ENCODE measurements around the gene LSM4. TPM values are rescaled to one million over a fixed set of nuclear protein-coding genes. Genes with fewer than 3 reads are reported as not detected.

LSM4 gene
- total RNA-seq, 2 experiments from 2014 or later: 40.2 to 47.4 TPM

GRCh38 chr19:18330868-18331267 is 8.0 kb upstream of the LSM4 start:
- Histone ChIP-seq H3K4me1 (ENCODE audit: insufficient read depth, low read length) (peaks cover 15% of the 10 kb centered on the region), H3K27ac (ENCODE audit: low read depth in 1 of 2, low read length in 2 of 2) (no peak overlapping the region), H3K36me3 (ENCODE audit: insufficient read depth, low read length) (no peaks in the 10 kb centered on the region), H3K9me3 (ENCODE audit: control insufficient read depth in 1 of 2, insufficient read depth in 1 of 2, low read length in 2 of 2) (no peaks in the 10 kb centered on the region), H3K27me3 (ENCODE audit: control insufficient read depth in 1 of 2, insufficient read depth in 2 of 2, low read length in 2 of 2) (no peaks in the 10 kb centered on the region), H3K4me3 (ENCODE audit: low read length) (no peak overlapping the region)
- Mint-ChIP-seq H3K4me3 (no peak overlapping the region), H3K36me3 (ENCODE audit: low read depth) (no peaks in the 10 kb centered on the region), H3K27ac (no peak overlapping the region), H3K27me3 (no peaks in the 10 kb centered on the region), H3K4me1 (ENCODE audit: low read depth) (peaks cover 11% of the 10 kb centered on the region), H3K9me3 (no peaks in the 10 kb centered on the region)
- ATAC-seq (ENCODE audit: poor library complexity) (no peak), DNase-seq (no peak)
- POLR2A ChIA-PET: interaction anchor here (7.7 kb wide), 1 partner anchor 51 kb away, joined by 284 read pairs; the partner anchor contains the start of gene JUND
- no peak for TF ChIP-seq CTCF (IDR thresholded peaks at IDR 0.05)
- intact Hi-C loops (cut with DNase I, micrococcal nuclease): no loop called here
- CTCF ChIA-PET: interaction anchor here (19.5 kb wide), 1 partner anchor 52 kb away, joined by 340 read pairs; the partner anchor contains the start of gene JUND

- intact Hi-C loops (cut with DNase I, micrococcal nuclease): loop anchor here (2.0 to 10.0 kb wide), 6 partner anchors 37 to 214 kb away; partner anchors contain the start of genes MPV17L2 (in 1 of the 2) and SSBP4 (in 1 of the 2)
- no peak overlapping the region for H3K27ac Mint-ChIP-seq
- peak overlapping the region; percentile 31 for H3K4me3 ChIP-seq (ENCODE audit: low read length)
- ChIA-PET CTCF (interaction anchor here (0.7 to 19.5 kb wide), 18 partner anchors 10 to 161 kb away, joined by 3 to 340 read pairs (median 3); partner anchors contain the start of gene JUND), POLR2A (interaction anchor here (0.9 to 7.7 kb wide), 10 partner anchors 10 to 137 kb away, joined by 3 to 284 read pairs (median 6); partner anchors contain the start of genes IQCN, JUND, MPV17L2 and RAB3A)
- H3K36me3 ChIP-seq (ENCODE audit: insufficient read depth, low read length): no peaks in the 10 kb centered on the region
- ATAC-seq (ENCODE audit: poor library complexity) (no peak), DNase-seq (no peak)
- no peak overlapping the region for H3K4me3 Mint-ChIP-seq
- no peaks in the 10 kb centered on the region for H3K36me3 Mint-ChIP-seq (ENCODE audit: low read depth)
- peaks cover 19% of the 10 kb centered on the region for H3K4me1 ChIP-seq (ENCODE audit: insufficient read depth, low read length)
- no peaks in the 10 kb centered on the region for H3K9me3 Mint-ChIP-seq
- no peak overlapping the region for H3K27ac ChIP-seq (ENCODE audit: low read depth in 1 of 2, low read length in 2 of 2)
- H3K4me1 Mint-ChIP-seq (ENCODE audit: low read depth): peaks cover 11% of the 10 kb centered on the region
- no peaks in the 10 kb centered on the region for H3K27me3 ChIP-seq (ENCODE audit: control insufficient read depth in 1 of 2, insufficient read depth in 2 of 2, low read length in 2 of 2)
- no peak for TF ChIP-seq CTCF (IDR thresholded peaks at IDR 0.05)
- H3K27me3 Mint-ChIP-seq: no peaks in the 10 kb centered on the region
- no peaks in the 10 kb centered on the region for H3K9me3 ChIP-seq (ENCODE audit: control insufficient read depth in 1 of 2, insufficient read depth in 1 of 2, low read length in 2 of 2)
Measured at GRCh38 chr19:18329035-18329376, 6.1 kb upstream of the LSM4 start.

- Mint-ChIP-seq H3K36me3 (ENCODE audit: low read depth) (no peaks in the 10 kb centered on the region), H3K9me3 (no peaks in the 10 kb centered on the region), H3K4me1 (ENCODE audit: low read depth) (peaks cover 17% of the 10 kb centered on the region), H3K27ac (peak overlapping the region; percentile 6), H3K4me3 (peak overlapping the region; percentile 47), H3K27me3 (no peaks in the 10 kb centered on the region)
- peak; percentile 76 to 94 (median 82) for DNase-seq
- CTCF ChIA-PET: interaction anchor here (0.6 to 19.5 kb wide), 19 partner anchors 11 to 773 kb away, joined by 3 to 340 read pairs (median 3); partner anchors contain the start of gene JUND
- Histone ChIP-seq H3K36me3 (ENCODE audit: insufficient read depth, low read length) (no peaks in the 10 kb centered on the region), H3K27me3 (ENCODE audit: control insufficient read depth in 1 of 2, insufficient read depth in 2 of 2, low read length in 2 of 2) (no peaks in the 10 kb centered on the region), H3K27ac (ENCODE audit: low read depth in 1 of 2, low read length in 2 of 2) (no peak overlapping the region), H3K4me1 (ENCODE audit: insufficient read depth, low read length) (peaks cover 24% of the 10 kb centered on the region), H3K9me3 (ENCODE audit: control insufficient read depth in 1 of 2, insufficient read depth in 1 of 2, low read length in 2 of 2) (no peaks in the 10 kb centered on the region), H3K4me3 (ENCODE audit: low read length) (peak overlapping the region; percentile 31)
- peak; percentile 99 for ATAC-seq (ENCODE audit: poor library complexity)
- peak; percentile 92 for TF ChIP-seq CTCF (IDR thresholded peaks at IDR 0.05)
- POLR2A ChIA-PET: interaction anchor here (0.9 to 7.7 kb wide), 10 partner anchors 10 to 136 kb away, joined by 3 to 284 read pairs (median 6); partner anchors contain the start of genes IQCN, JUND, MPV17L2 and RAB3A
- intact Hi-C loops (cut with DNase I, micrococcal nuclease): loop anchor here (1.0 to 10.0 kb wide), 7 partner anchors 36 to 214 kb away; partner anchors contain the start of genes MPV17L2 (in 1 of the 2) and SSBP4 (in 1 of the 2)
Measured at GRCh38 chr19:18328340-18329034, 5.6 kb upstream of the LSM4 start.

Data from CD4-positive, alpha-beta T cell (primary cell).